Thoracic aorta (tissue), 2 donors: ENCODE results near the gene INPP5J. TPM values are rescaled to one million over a fixed set of nuclear protein-coding genes. Genes with fewer than 3 reads are reported as not detected.

Experiments
- ATAC-seq: fragments of 150-250 bp; one replicate; pipeline ENCODE4 v1.8.0; 2017; ENCODE audit warnings: low read depth; ENCODE audit not compliant: insufficient number of reproducible peaks, low FRiP score
- DNase-seq: peaks from one replicate; pipeline ENCODE4 v3.0.0-alpha.2; 2020; ENCODE audit warnings: low spot score
- H3K27ac ChIP-seq, 2 donors: fragments of 200-600 bp; sonication (generic); 1 replicate in 1 of 2; 2 replicates in 1 of 2; pipeline ENCODE4 v1.5.1; 2016; ENCODE audit warnings: mild to moderate bottlenecking in 2 of 2, moderate library complexity in 2 of 2
- H3K27me3 ChIP-seq: fragments of 200-600 bp; sonication (generic); replicated peaks from 2 replicates; pipeline ENCODE4 v1.6.0; 2016; ENCODE audit warnings: mild to moderate bottlenecking; ENCODE audit not compliant: insufficient read depth
- H3K36me3 ChIP-seq: fragments of 200-600 bp; sonication (generic); one replicate; pipeline ENCODE4 v1.5.1; 2016
- H3K4me1 ChIP-seq, 2 donors: fragments of 200-600 bp; sonication (generic); 1 replicate in 1 of 2; 2 replicates in 1 of 2; pipeline versions ENCODE4 v1.5.1 to v1.6.0; 2016; ENCODE audit warnings: low read depth in 2 of 2, mild to moderate bottlenecking in 1 of 2; ENCODE audit not compliant: control insufficient read depth in 1 of 2
- H3K4me3 ChIP-seq: fragments of 200-600 bp; sonication (generic); 2 replicates; pipeline ENCODE4 v1.5.1; 2016; ENCODE audit warnings: mild to moderate bottlenecking
- H3K9me3 ChIP-seq: fragments of 200-600 bp; sonication (generic); 2 replicates; pipeline ENCODE4 v1.5.1; 2016
- CTCF ChIP-seq: fragments of 200-600 bp; sonication (generic); IDR thresholded peaks from one replicate; pipeline ENCODE4 v1.5.1; 2019; ENCODE audit warnings: antibody characterized with exemption
- total RNA-seq, 2 donors: library from RNA; depleted of rRNA; stranded (reverse); fragments of >200 nt; gene quantifications; one replicate each; pipeline versions ENCODE4 v1.1.0 to v1.2.3, GENCODE V29; 2016

Gene INPP5J
- total RNA-seq, 2 donors from 2014 or later: 2.3 to 4.1 TPM

- no peak for TF ChIP-seq CTCF
- Histone ChIP-seq H3K36me3 (no peaks in the 10 kb centered on the region), H3K4me1 (peaks cover 0 to 25% of the 10 kb centered on the region in 2 donors), H3K27ac (peak overlapping the region in 1 of 2 donors; percentile 20), H3K27me3 (peaks cover 3% of the 10 kb centered on the region), H3K9me3 (no peaks in the 10 kb centered on the region), H3K4me3 (no peak overlapping the region)
- ATAC-seq (no peak), DNase-seq (no peak)
Measured at GRCh38 chr22:31143038-31143437, 20.3 kb downstream of the INPP5J start.

GRCh38 chr22:31143537-31143936 is 20.8 kb downstream of the INPP5J start:
- no peak for ATAC-seq
- no peaks in the 10 kb centered on the region for H3K36me3 ChIP-seq
- no peak overlapping the region for H3K4me3 ChIP-seq
- peaks cover 1 to 30% of the 10 kb centered on the region in 2 donors for H3K4me1 ChIP-seq
- no peaks in the 10 kb centered on the region for H3K9me3 ChIP-seq
- no peak for TF ChIP-seq CTCF
- no peak overlapping the region for H3K27ac ChIP-seq
- no peak for DNase-seq
- peaks cover 3% of the 10 kb centered on the region for H3K27me3 ChIP-seq

DNA sequence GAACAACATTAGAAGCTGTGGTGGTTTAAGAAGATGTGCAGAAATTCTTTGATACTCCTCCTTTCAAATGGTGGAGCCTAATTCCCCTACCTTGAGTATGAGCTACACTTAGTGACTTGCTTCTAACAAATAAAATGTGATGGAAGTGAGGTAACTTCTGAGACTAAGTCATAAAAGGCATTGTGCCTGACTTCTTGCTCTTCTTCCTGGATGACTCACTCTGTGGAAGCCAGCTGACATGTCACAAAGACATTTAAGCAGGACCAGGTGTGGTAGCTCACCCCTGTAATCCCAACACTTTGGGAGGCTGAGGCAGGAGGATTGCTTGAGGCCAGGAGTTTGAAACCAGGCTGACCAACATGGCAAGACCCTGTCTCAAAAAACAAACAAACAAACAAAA is 21.5 kb downstream of the INPP5J start:
- DNase-seq (no peak), ATAC-seq (no peak)
- Histone ChIP-seq H3K27me3 (peaks cover under 1% of the 10 kb centered on the region), H3K4me1 (peaks cover 4 to 37% of the 10 kb centered on the region in 2 donors), H3K27ac (no peak overlapping the region), H3K9me3 (no peaks in the 10 kb centered on the region), H3K4me3 (no peak overlapping the region), H3K36me3 (no peaks in the 10 kb centered on the region)
- TF ChIP-seq CTCF: no peak

DNA sequence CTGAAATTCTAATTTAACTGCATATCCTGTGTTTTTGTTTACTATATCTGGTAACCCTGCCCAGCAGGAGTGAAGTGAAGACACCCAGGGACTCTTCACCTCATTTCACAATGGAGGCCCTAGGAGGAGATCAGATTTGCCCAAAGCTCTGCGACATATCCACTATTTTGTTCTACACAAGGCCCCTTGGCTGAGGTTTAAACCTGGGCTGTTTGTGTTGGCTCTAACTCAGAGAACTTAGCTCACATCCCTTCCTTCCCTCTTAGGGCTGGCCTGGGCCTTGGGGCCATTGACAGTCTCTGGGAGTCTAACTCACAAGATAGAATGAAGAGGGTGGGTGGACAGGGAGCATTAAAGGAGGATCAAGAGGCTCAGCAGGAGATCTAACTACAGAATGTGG is 25.7 kb downstream of the INPP5J start:
- H3K4me1 ChIP-seq: peaks cover 4 to 16% of the 10 kb centered on the region in 2 donors
- DNase-seq (no peak), ATAC-seq (no peak)
- TF ChIP-seq CTCF: no peak
- H3K36me3 ChIP-seq: no peaks in the 10 kb centered on the region
- H3K27me3 ChIP-seq: no peaks in the 10 kb centered on the region
- H3K9me3 ChIP-seq: no peaks in the 10 kb centered on the region
- H3K27ac ChIP-seq: peak overlapping the region; percentile 65 to 74
- no peak overlapping the region for H3K4me3 ChIP-seq

GRCh38 chr22:31148953-31149627 is 26.3 kb downstream of the INPP5J start:
- H3K27ac ChIP-seq: peak overlapping the region; percentile 65 to 74
- no peaks in the 10 kb centered on the region for H3K9me3 ChIP-seq
- ATAC-seq (peak; percentile 83), DNase-seq (no peak)
- H3K36me3 ChIP-seq: no peaks in the 10 kb centered on the region
- no peak overlapping the region for H3K4me3 ChIP-seq
- H3K27me3 ChIP-seq: no peaks in the 10 kb centered on the region
- TF ChIP-seq CTCF: peak; percentile 88
- peaks cover 4 to 20% of the 10 kb centered on the region in 2 donors for H3K4me1 ChIP-seq
